ENCODE measurements around the gene NUDCD3. TPM values are rescaled to one million over a fixed set of nuclear protein-coding genes. Genes with fewer than 3 reads are reported as not detected.

Gene NUDCD3
- total and polyA plus RNA-seq, 2 of the 8 experiments (the other 6 are each of a cell fraction or from before 2014, with no cell fraction given) = 35.2 to 93.7 TPM

DNA sequence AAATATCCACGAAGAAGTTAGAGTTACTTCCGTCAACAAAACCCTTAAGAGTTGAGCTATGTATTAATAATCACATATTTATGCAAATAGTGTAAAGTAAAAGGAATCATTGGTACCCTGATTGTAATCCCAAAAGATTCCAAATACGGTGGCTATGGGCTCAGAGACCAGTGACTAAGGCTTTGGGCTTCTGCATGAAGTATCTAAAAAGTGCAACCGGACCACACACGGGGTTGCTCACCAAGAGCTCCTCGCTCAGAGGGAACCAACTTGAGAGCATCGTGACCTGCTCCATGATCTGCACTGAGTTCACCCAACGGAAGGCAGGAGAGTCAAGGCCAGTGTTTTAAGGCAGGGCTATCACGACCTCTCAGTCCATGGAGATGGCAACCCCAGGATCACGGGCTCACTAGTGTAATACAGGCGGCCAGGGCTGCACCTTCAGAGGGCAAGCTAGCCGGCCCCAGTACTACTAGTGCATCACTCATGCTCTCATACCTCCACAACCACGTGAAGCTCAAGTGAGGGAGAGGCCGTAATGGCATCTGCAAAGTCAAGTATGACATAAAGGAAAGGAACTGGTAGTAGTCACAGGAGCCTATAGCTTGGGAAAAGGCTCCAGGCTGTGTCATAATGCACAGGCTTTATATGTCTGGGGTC is 87.9 kb downstream of the NUDCD3 start:
- Histone ChIP-seq H2AFZ (ENCODE audit: low read length) (no peak overlapping the region), H3K23me2 (ENCODE audit: low read depth, low read length) (no peaks in the 10 kb centered on the region), H3K23ac (ENCODE audit: insufficient read length) (no peak overlapping the region), H3K36me3 (ENCODE audit: control insufficient read depth in 2 of 4, insufficient read depth in 4 of 4, low read length in 3 of 4) (peaks cover 0 to 8% (median 3%) of the 10 kb centered on the region in 4 experiments; a peak in 1 of 8 replicates), H4K8ac (ENCODE audit: extremely low read depth, insufficient read depth, low read length) (no peak overlapping the region), H2BK5ac (ENCODE audit: low read depth, low read length) (no peak overlapping the region), H2BK20ac (ENCODE audit: low read length) (no peak overlapping the region), H3K4me2 (ENCODE audit: insufficient read depth in 1 of 2, low read depth in 2 of 2, low read length in 2 of 2) (no peak overlapping the region), H4K20me1 (replicated peaks in 1 of 2; ENCODE audit: control insufficient read depth in 1 of 2, insufficient read depth in 2 of 2, low read length in 2 of 2) (peaks cover 0 to 9% of the 10 kb centered on the region in 2 experiments), H2BK12ac (ENCODE audit: low read depth, low read length) (no peak overlapping the region), H3K14ac (ENCODE audit: insufficient read length) (no peak overlapping the region), H3K9ac (replicated peaks in 1 of 4; ENCODE audit: extremely low read depth in 1 of 4, low read depth in 3 of 4, low read length in 3 of 4) (no peak overlapping the region), H4K5ac (ENCODE audit: insufficient read length, low read depth, low read length) (no peak overlapping the region), H4K91ac (replicated peaks; ENCODE audit: insufficient read length, low read length) (no peak overlapping the region), H2BK120ac (replicated peaks; ENCODE audit: low read depth, low read length) (no peak overlapping the region), H3K4ac (replicated peaks; ENCODE audit: insufficient read length, low read depth, low read length) (no peak overlapping the region), H2BK15ac (ENCODE audit: low read length) (no peak overlapping the region), H3K4me1 (replicated peaks in 1 of 4; ENCODE audit: control insufficient read depth in 3 of 4, insufficient read depth in 4 of 4, low read length in 3 of 4) (peaks cover 0 to 3% (median 0%) of the 10 kb centered on the region in 4 experiments; a peak in 2 of 7 replicates), H3K18ac (ENCODE audit: extremely low read depth, low read length) (no peak overlapping the region), H2AK5ac (ENCODE audit: low read depth, low read length) (no peak overlapping the region), H3K56ac (replicated peaks; ENCODE audit: insufficient read length, low read depth, low read length) (no peak overlapping the region), H3K27ac (ENCODE audit: low read depth, low read length) (no peak overlapping the region), H3K4me3 (ENCODE audit: extremely low read depth in 1 of 4, insufficient read depth in 2 of 4, low read depth in 3 of 4, low read length in 4 of 4) (no peak overlapping the region), H3K27me3 (replicated peaks in 1 of 4; ENCODE audit: control insufficient read depth in 3 of 4, extremely low read depth in 1 of 4, insufficient read depth in 3 of 4, low read length in 3 of 4) (no peaks in the 10 kb centered on the region), H3K79me2 (ENCODE audit: control insufficient read depth in 1 of 2, insufficient read depth in 2 of 2, low read length in 2 of 2) (peaks cover 0 to 13% of the 10 kb centered on the region in 2 experiments; a peak in 2 of 4 replicates), H3K79me1 (ENCODE audit: low read depth, low read length) (peaks cover 9% of the 10 kb centered on the region), H3K9me3 (ENCODE audit: insufficient read depth in 2 of 2, low read depth in 1 of 2, low read length in 1 of 2) (no peaks in the 10 kb centered on the region)
- TF ChIP-seq SIX5 (IDR thresholded peaks at IDR 0.05; ENCODE audit: low read depth, low read length) = no peak
- TF ChIP-seq SIN3A (conservative IDR thresholded peaks at IDR 0.05 in 1 of 2, IDR thresholded peaks at IDR 0.05 in 1 of 2; ENCODE audit: low read depth in 1 of 2, low read length in 2 of 2) = no peak
- no peak for TF ChIP-seq POLR2A (IDR thresholded peaks at IDR 0.05; ENCODE audit: control extremely low read depth in 1 of 2, low read depth in 2 of 2, low read length in 2 of 2)
- FAIRE-seq (no peak), DNase-seq (ENCODE audit: low read depth in 1 of 2, low spot score in 2 of 2) (no peak)
- ChIA-PET POLR2A (ENCODE audit: partially characterized antibody) (no interaction called here), CTCF (ENCODE audit: partially characterized antibody) (interaction anchor here (1.0 to 4.5 kb wide), 6 partner anchors 17 to 60 kb away, joined by 3 to 17 read pairs (median 3); no protein-coding TSS in a partner anchor)
- WGBS, 2 experiments (ENCODE audit: extremely low coverage in 1 of 2, insufficient coverage in 1 of 2, insufficient read length in 1 of 2, insufficient replicate concordance in 2 of 2, low coverage in 1 of 2, low lambda C conversion rate in 2 of 2, missing lambda C conversion rate in 1 of 2) = 91% methylated on average over 14 of the region's 14 CpGs; no CpG with 5 or more reads in 1 of the 2 experiments

All from H1 (cell line).